ENCODE results near the gene NDUFAF3. TPM values are rescaled to one million over a fixed set of nuclear protein-coding genes. Genes with fewer than 3 reads are reported as not detected.
A peak's percentile ranks its signal among the peaks of the same experiment; 100 is the strongest.

Gene NDUFAF3
- total RNA-seq, 1 experiment from 2014 or later = 40.7 TPM

DNA sequence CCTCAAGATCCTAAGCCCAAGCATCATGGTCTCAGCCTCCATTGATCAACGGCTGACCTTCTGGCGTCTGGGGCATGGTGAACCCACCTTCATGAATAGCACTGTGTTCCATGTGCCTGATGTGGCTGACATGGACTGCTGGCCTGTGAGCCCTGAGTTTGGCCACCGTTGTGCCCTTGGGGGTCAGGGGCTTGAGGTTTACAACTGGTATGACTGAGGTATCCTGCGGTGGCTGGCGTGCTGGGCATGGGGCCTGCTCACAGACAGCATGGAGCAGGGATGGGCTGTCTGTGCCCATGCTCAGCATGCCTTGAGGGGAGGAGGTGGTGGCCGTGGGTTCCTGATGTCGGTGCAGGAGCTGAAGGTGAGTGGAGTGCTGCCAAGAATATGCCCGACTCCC is 6.8 kb upstream of the NDUFAF3 start:
- Histone ChIP-seq H2BK12ac (ENCODE audit: insufficient read length, low read depth, low read length) (no peak overlapping the region), H2BK15ac (ENCODE audit: low read depth, low read length) (no peak overlapping the region), H3K9ac (ENCODE audit: extremely low read depth, insufficient read length, low read length) (no peak overlapping the region), H3K79me1 (ENCODE audit: insufficient read depth, low read depth, low read length, poor library complexity, severe bottlenecking) (no peaks in the 10 kb centered on the region), H3K23me2 (ENCODE audit: insufficient read length, low read depth, low read length, poor library complexity, severe bottlenecking) (peaks cover 7% of the 10 kb centered on the region), H4K8ac (replicated peaks; ENCODE audit: insufficient read length, low read depth, low read length) (no peak overlapping the region), H2AFZ (ENCODE audit: low read length) (no peak overlapping the region), H2BK20ac (ENCODE audit: low read depth, low read length, poor library complexity, severe bottlenecking) (no peak overlapping the region), H3K14ac (ENCODE audit: insufficient read depth, low read length) (no peak overlapping the region), H2AK5ac (ENCODE audit: insufficient read length, low read length) (no peak overlapping the region), H3K23ac (ENCODE audit: insufficient read length, low read depth, low read length) (no peak overlapping the region), H3K18ac (ENCODE audit: insufficient read length, low read depth, low read length) (no peak overlapping the region), H3K4me1 (ENCODE audit: insufficient read depth, low read length) (no peaks in the 10 kb centered on the region), H3T11ph (ENCODE audit: low read length) (no peak overlapping the region), H3K27me3 (ENCODE audit: insufficient read depth, low read length) (no peaks in the 10 kb centered on the region), H2BK120ac (ENCODE audit: low read depth, low read length, poor library complexity, severe bottlenecking) (no peak overlapping the region), H4K91ac (ENCODE audit: insufficient read length, low read depth, low read length) (no peak overlapping the region), H4K20me1 (ENCODE audit: control insufficient read depth, insufficient read depth, insufficient read length) (peaks cover 1% of the 10 kb centered on the region), H4K5ac (ENCODE audit: insufficient read length, low read depth, low read length) (no peak overlapping the region), H2BK5ac (ENCODE audit: insufficient read length, low read length) (no peak overlapping the region), H3K4ac (ENCODE audit: low read depth, low read length) (no peak overlapping the region), H3K27ac (ENCODE audit: insufficient read length, low read depth, low read length) (no peak overlapping the region), H3K4me2 (ENCODE audit: insufficient read depth, insufficient read length, low read length) (no peak overlapping the region), H3K56ac (ENCODE audit: insufficient read length, low read depth, low read length) (no peak overlapping the region), H3K9me3 (ENCODE audit: control insufficient read depth, low read depth, low read length) (no peaks in the 10 kb centered on the region), H3K79me2 (ENCODE audit: insufficient read depth, low read length) (no peaks in the 10 kb centered on the region; the same call in 1 of the 2 replicates)
- Mint-ChIP-seq H3K4me3 (no peak overlapping the region; a peak in 1 of 5 replicates), H3K27ac (peak overlapping the region in 1 of 3 experiments; percentile 79; a peak in 1 of 7 replicates), H3K27me3 (ENCODE audit: low read depth) (no peaks in the 10 kb centered on the region), H3K9me3 (no peaks in the 10 kb centered on the region), H3K4me1 (peaks cover 14 to 17% of the 10 kb centered on the region in 2 experiments), H3K36me3 (ENCODE audit: insufficient read depth in 1 of 3, low read depth in 3 of 3) (peaks cover 25 to 59% (median 50%) of the 10 kb centered on the region in 3 experiments)
- WGBS (ENCODE audit: extremely low coverage, insufficient read length, low lambda C conversion rate) = no CpG with 5 or more reads among the region's 8 CpGs
- TF ChIP-seq, protein P1, sequence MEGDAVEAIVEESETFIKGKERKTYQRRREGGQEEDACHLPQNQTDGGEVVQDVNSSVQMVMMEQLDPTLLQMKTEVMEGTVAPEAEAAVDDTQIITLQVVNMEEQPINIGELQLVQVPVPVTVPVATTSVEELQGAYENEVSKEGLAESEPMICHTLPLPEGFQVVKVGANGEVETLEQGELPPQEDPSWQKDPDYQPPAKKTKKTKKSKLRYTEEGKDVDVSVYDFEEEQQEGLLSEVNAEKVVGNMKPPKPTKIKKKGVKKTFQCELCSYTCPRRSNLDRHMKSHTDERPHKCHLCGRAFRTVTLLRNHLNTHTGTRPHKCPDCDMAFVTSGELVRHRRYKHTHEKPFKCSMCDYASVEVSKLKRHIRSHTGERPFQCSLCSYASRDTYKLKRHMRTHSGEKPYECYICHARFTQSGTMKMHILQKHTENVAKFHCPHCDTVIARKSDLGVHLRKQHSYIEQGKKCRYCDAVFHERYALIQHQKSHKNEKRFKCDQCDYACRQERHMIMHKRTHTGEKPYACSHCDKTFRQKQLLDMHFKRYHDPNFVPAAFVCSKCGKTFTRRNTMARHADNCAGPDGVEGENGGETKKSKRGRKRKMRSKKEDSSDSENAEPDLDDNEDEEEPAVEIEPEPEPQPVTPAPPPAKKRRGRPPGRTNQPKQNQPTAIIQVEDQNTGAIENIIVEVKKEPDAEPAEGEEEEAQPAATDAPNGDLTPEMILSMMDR (conservative IDR thresholded peaks at IDR 0.05) = no peak
- no peak for DNase-seq

All from H9 (cell line).